Measurements from ENCODE around the gene PHOSPHO2. TPM values are rescaled to one million over a fixed set of nuclear protein-coding genes. Genes with fewer than 3 reads are reported as not detected.

PHOSPHO2 gene
- total and polyA plus RNA-seq, 9 of the 15 experiments (the other 6 are each of a cell fraction or from before 2014, with no cell fraction given) = 7.8 to 19.1 (median 11.7) TPM

- TF ChIP-seq MNT (conservative IDR thresholded peaks at IDR 0.05) (peak; percentile 78 to 91), SMARCA4 (IDR thresholded peaks at IDR 0.05) (0 out of 2 replicates have a peak, but pooled peaks have one; percentile 14), ZNF696 (CRISPR knock-in tag; conservative IDR thresholded peaks at IDR 0.05) (no peak), NRF1 (conservative IDR thresholded peaks at IDR 0.05 in 1 of 2, IDR thresholded peaks at IDR 0.05 in 1 of 2) (peak; percentile 95 to 96), ZNF609 (CRISPR knock-in tag; IDR thresholded peaks at IDR 0.05; ENCODE audit: borderline replicate concordance) (0 out of 2 replicates have a peak, but pooled peaks have one; percentile 18), HDAC6 (IDR thresholded peaks at IDR 0.05; ENCODE audit: low read depth, low read length) (no peak), STAT5B (CRISPR knock-in tag; IDR thresholded peaks at IDR 0.05) (no peak), NR3C1 (CRISPR knock-in tag; IDR thresholded peaks at IDR 0.05) (no peak), L3MBTL2 (IDR thresholded peaks at IDR 0.05) (peak; percentile 94), ARID1B (IDR thresholded peaks at IDR 0.05) (peak; percentile 34; the same call in 1 of the 2 replicates), TOE1 (IDR thresholded peaks at IDR 0.05; ENCODE audit: borderline replicate concordance) (peak; percentile 17; the same call in 1 of the 2 replicates), TOE1 (CRISPR knock-in tag; IDR thresholded peaks at IDR 0.05; ENCODE audit: borderline replicate concordance, low read depth) (no peak), CHAMP1 (IDR thresholded peaks at IDR 0.05) (no peak), KDM4B (IDR thresholded peaks at IDR 0.05; ENCODE audit: borderline replicate concordance in 2 of 2, low read depth in 1 of 2) (peak in 1 of 2 experiments; percentile 83; a peak in 1 of 4 replicates), ZKSCAN1 (IDR thresholded peaks at IDR 0.05; ENCODE audit: low read depth, low read length) (peak; percentile 67; the same call in 1 of the 2 replicates), MTA3 (IDR thresholded peaks at IDR 0.05; ENCODE audit: borderline replicate concordance) (peak; percentile 92), PHF8 (IDR thresholded peaks at IDR 0.05; ENCODE audit: borderline replicate concordance, low read length) (peak; percentile 97), CSDE1 (IDR thresholded peaks at IDR 0.05) (peak in 1 of 2 experiments; percentile 97; a peak in 2 of 4 replicates), ZBTB7A (IDR thresholded peaks at IDR 0.05; ENCODE audit: borderline replicate concordance, control insufficient read depth, low read depth, low read length) (peak; percentile 96)
Observed at GRCh38 chr2:169694113-169694893, at the start of gene PHOSPHO2, which contains the start of gene CFAP210 (continued).
